Naive thymus-derived CD8-positive, alpha-beta T cell (primary cell): ENCODE data around the gene RPL34. TPM values are rescaled to one million over a fixed set of nuclear protein-coding genes. Genes with fewer than 3 reads are reported as not detected.

Experiments
- ATAC-seq, 2 donors: fragments of 150-1000 bp; cut with Tn5 transposase in 1 of 2; sonication (Bioruptor Pico), chemical (Tn5 transposase) in 1 of 2; 1 replicate in 1 of 2; 2 replicates in 1 of 2; pipeline ENCODE4 v1.10.0; 2021; ENCODE audit warnings: mild to moderate bottlenecking in 2 of 2, moderate library complexity in 2 of 2
- POLR2A ChIA-PET: fragments of 350-600 bp; sonication (Branson Sonifier 250); formaldehyde crosslinking; loops from one replicate; lab custom pipeline; 2021; ENCODE audit warnings: antibody characterized with exemption; lab: Charles Lee
- DNase-seq, 10 donors: peaks; one replicate each; pipeline versions ENCODE4 v3.0.0 to v3.0.0-alpha.2; 2020 to 2022
- H3K27ac Mint-ChIP-seq, 10 donors: one replicate each; pipeline ENCODE4 v1.8.0; 2020 to 2022; ENCODE audit warnings: mild to moderate bottlenecking in 10 of 10, mixed read lengths in 10 of 10, moderate library complexity in 4 of 10, inconsistent platforms in 1 of 10
- H3K27me3 Mint-ChIP-seq, 5 donors: one replicate each; pipeline ENCODE4 v1.8.0; 2021 to 2022; ENCODE audit warnings: mixed read lengths in 5 of 5
- H3K36me3 Mint-ChIP-seq, 3 donors: one replicate each; pipeline ENCODE4 v1.8.0; 2020 to 2022; ENCODE audit warnings: mixed read lengths in 3 of 3, mild to moderate bottlenecking in 2 of 3, inconsistent platforms in 1 of 3
- H3K4me1 Mint-ChIP-seq, 4 donors: one replicate each; pipeline ENCODE4 v1.8.0; 2021 to 2022; ENCODE audit warnings: mixed read lengths in 4 of 4
- H3K4me3 Mint-ChIP-seq, 10 donors: one replicate each; pipeline ENCODE4 v1.8.0; 2020 to 2022; ENCODE audit warnings: mild to moderate bottlenecking in 10 of 10, mixed read lengths in 10 of 10, moderate library complexity in 6 of 10, inconsistent platforms in 1 of 10
- H3K9me3 Mint-ChIP-seq, 9 donors: one replicate each; pipeline ENCODE4 v1.8.0; 2020 to 2022; ENCODE audit warnings: mixed read lengths in 9 of 9, mild to moderate bottlenecking in 3 of 9, inconsistent platforms in 1 of 9, moderate library complexity in 1 of 9
- polyA plus RNA-seq, 3 donors: library from polyadenylated mRNA; unstranded; fragments of 300-500 nt; fragmentation: Illumina TruSeq; gene quantifications; one replicate each; pipeline ENCODE4 v1.2.3, GENCODE V29; 2021
- total RNA-seq, 8 experiments: library from RNA in 2 of 8; stranded (reverse) in 2 of 8; gene quantifications; one replicate each; pipeline ENCODE4 v1.2.3 and lab custom pipeline; 2021 to 2026

RPL34 gene
- total and polyA plus RNA-seq, 5 experiments from 2014 or later = 3,039 to 5,901 (median 5,254) TPM

DNA sequence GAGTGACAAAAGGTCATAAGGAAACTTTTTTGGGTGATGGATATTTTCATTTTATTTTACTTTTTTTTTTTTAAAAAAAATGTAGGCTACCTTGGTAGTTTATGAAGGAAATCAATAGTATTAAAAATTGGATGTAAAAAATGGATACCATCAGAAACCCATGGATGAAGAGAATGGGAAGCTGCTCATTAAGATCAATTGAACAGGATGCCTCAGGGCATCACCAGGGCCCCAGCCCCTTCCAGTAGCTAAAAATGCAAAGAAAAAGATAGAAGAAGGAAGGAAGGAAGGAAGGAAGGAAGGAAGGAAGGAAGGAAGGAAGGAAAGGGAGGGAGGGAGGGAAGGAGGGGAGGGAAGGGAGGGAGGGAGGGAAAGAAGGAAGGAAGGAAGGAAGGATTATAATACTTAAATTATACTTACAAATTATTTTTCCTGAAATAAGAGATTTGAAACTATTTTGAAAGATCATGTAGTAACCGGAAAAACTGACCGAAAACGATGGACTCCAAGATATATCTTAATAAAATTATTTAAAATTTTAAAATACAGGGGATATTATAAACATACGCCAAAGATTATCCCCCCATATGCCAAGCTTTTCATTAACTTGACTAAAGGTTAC, 54.1 kb downstream of the RPL34 start:
- H3K4me3 Mint-ChIP-seq = no peak overlapping the region
- H3K4me1 Mint-ChIP-seq = peaks cover 0 to 1% (median 0%) of the 10 kb centered on the region in 4 donors
- no peaks in the 10 kb centered on the region for H3K9me3 Mint-ChIP-seq
- no peak for ATAC-seq
- peaks cover 0 to 15% (median 7%) of the 10 kb centered on the region in 3 donors for H3K36me3 Mint-ChIP-seq
- POLR2A ChIA-PET = interaction anchor here (0.6 to 1.2 kb wide), 2 partner anchors 8 to 10 kb away, joined by 3 to 5 read pairs; no protein-coding TSS in a partner anchor
- no peaks in the 10 kb centered on the region for H3K27me3 Mint-ChIP-seq
- peak overlapping the region in 1 of 10 donors; percentile 11 for H3K27ac Mint-ChIP-seq
- DNase-seq = no peak

Other genes with a start within 250 kb of the RPL34 start
- 10 to 100 TPM; 48.2 to 49.6 TPM for gene OSTC, start 30.0 kb downstream of the RPL34 start, total RNA-seq
- gene OSTC, start 30.0 kb downstream of the RPL34 start, polyA plus RNA-seq = 100 to 1,000 TPM; 102 to 125 (median 110) TPM
- not detected for gene ETNPPL, start 142.5 kb downstream of the RPL34 start, total RNA-seq
- not detected for gene ETNPPL, start 142.5 kb downstream of the RPL34 start, polyA plus RNA-seq